Keratinocyte (primary cell): ENCODE results near the gene OR5M10. TPM values are rescaled to one million over a fixed set of nuclear protein-coding genes. Genes with fewer than 3 reads are reported as not detected.

ENCODE experiments used
- DNase-seq: peaks from one replicate; pipeline ENCODE4 v3.0.0-alpha.2; 2011; ENCODE audit warnings: low read depth, missing footprints, low spot score
- FAIRE-seq: peaks from 2 replicates; lab custom pipeline; 2011; peaks lifted over from hg19 to GRCh38; lab: Jason Lieb, UNC
- H2AFZ ChIP-seq: 2 replicates; pipeline ENCODE4 v1.6.0; 2012; ENCODE audit warnings: low read length, control low read depth, inconsistent platforms; ENCODE audit not compliant: control insufficient read depth
- H3K27ac ChIP-seq: 2 replicates; pipeline ENCODE4 v1.5.1; 2011; ENCODE audit warnings: low read length; ENCODE audit not compliant: control insufficient read depth, insufficient read depth
- H3K27me3 ChIP-seq: 3 replicates; pipeline ENCODE4 v1.6.0; 2011; ENCODE audit warnings: low read length; ENCODE audit not compliant: control insufficient read depth, insufficient read depth; ENCODE audit errors: extremely low read depth
- H3K36me3 ChIP-seq, 2 experiments: 2 replicates in 1 of 2; 3 replicates in 1 of 2; pipeline ENCODE4 v1.5.1; 2011; ENCODE audit warnings: low read length in 2 of 2, mild to moderate bottlenecking in 1 of 2; ENCODE audit not compliant: control insufficient read depth in 2 of 2, insufficient read depth in 2 of 2; ENCODE audit errors: extremely low read depth in 1 of 2
- H3K4me1 ChIP-seq: 3 replicates; pipeline ENCODE4 v1.5.1; 2011; ENCODE audit warnings: low read length; ENCODE audit not compliant: control insufficient read depth, insufficient read depth; ENCODE audit errors: extremely low read depth
- H3K4me2 ChIP-seq: 3 replicates; pipeline ENCODE4 v1.6.0; 2011; ENCODE audit warnings: low read depth, low read length; ENCODE audit not compliant: control insufficient read depth, insufficient read depth; ENCODE audit errors: extremely low read depth
- H3K4me3 ChIP-seq, 3 experiments: fragments of 200-600 bp in 1 of 3; sonication (generic) in 1 of 3; 2 replicates in 2 of 3; 3 replicates in 1 of 3; pipeline ENCODE4 v1.5.1; 2011 to 2016; ENCODE audit warnings: low read length in 3 of 3, mild to moderate bottlenecking in 3 of 3, control low read depth in 2 of 3, inconsistent platforms in 1 of 3, low read depth in 1 of 3, mixed read lengths in 1 of 3, mixed run types in 1 of 3, moderate library complexity in 1 of 3; ENCODE audit not compliant: control insufficient read depth in 2 of 3, insufficient read depth in 2 of 3; ENCODE audit errors: extremely low read depth in 1 of 3
- H3K79me2 ChIP-seq: 2 replicates; pipeline ENCODE4 v1.6.0; 2012; ENCODE audit warnings: low read length; ENCODE audit not compliant: control insufficient read depth, insufficient read depth
- H3K9ac ChIP-seq: 3 replicates; pipeline ENCODE4 v1.6.0; 2011; ENCODE audit warnings: low read length; ENCODE audit not compliant: control insufficient read depth, insufficient read depth; ENCODE audit errors: extremely low read depth
- H3K9me1 ChIP-seq: 3 replicates; pipeline ENCODE4 v1.6.0; 2011; ENCODE audit warnings: low read length; ENCODE audit not compliant: control insufficient read depth, insufficient read depth; ENCODE audit errors: extremely low read depth
- H3K9me3 ChIP-seq: 2 replicates; pipeline ENCODE4 v1.5.1; 2012; ENCODE audit warnings: low read depth, low read length; ENCODE audit not compliant: control insufficient read depth
- H4K20me1 ChIP-seq: 3 replicates; pipeline ENCODE4 v1.6.0; 2011; ENCODE audit warnings: low read length; ENCODE audit not compliant: control insufficient read depth, insufficient read depth; ENCODE audit errors: extremely low read depth
- EZH2 ChIP-seq: IDR thresholded peaks from one replicate; pipeline ENCODE4 v1.6.1; 2012; ENCODE audit warnings: inconsistent platforms, mild to moderate bottlenecking, low read length, moderate library complexity
- dilution Hi-C: fragments of 300-500 bp; cut with MboI; formaldehyde crosslinking; loops from one replicate; pipeline ENCODE4 v1.7.0; 2020; ENCODE audit warnings: low sequenced_read_pairs; ENCODE audit not compliant: extremely low pct_ligation_motif_present
- polyA minus RNA-seq, 3 experiments: library from RNA; depleted of rRNA, polyadenylated mRNA; stranded (reverse); fragments of >200 nt; gene quantifications; 1 replicate in 1 of 3; 2 replicates in 1 of 3; 3 replicates in 1 of 3; pipeline ENCODE4 v1.2.3, GENCODE V29; 2011
- polyA plus RNA-seq, 5 experiments: library from polyadenylated mRNA; depleted of rRNA in 3 of 5; stranded (reverse) in 3 of 5; stranded (forward) in 1 of 5; unstranded in 1 of 5; fragments of >200 nt; gene quantifications; 1 replicate in 1 of 5; 2 replicates in 3 of 5; 3 replicates in 1 of 5; pipeline versions ENCODE4 v1.2.1 to v1.2.3, GENCODE V29; 2011 to 2012; ENCODE audit warnings: missing spikeins in 2 of 5, low read depth in 1 of 5, low replicate concordance in 1 of 5
- TF ChIP-seq, protein P1 (sequence below), 3 experiments: IDR thresholded peaks in 1 of 3; conservative IDR thresholded peaks in 1 of 3; optimal IDR thresholded peaks in 1 of 3; 2 replicates in 2 of 3; 3 replicates in 1 of 3; pipeline versions ENCODE3 to v1.5.1; 2011; ENCODE audit warnings: low read length in 3 of 3, mild to moderate bottlenecking in 3 of 3, moderate library complexity in 2 of 3, control low read depth in 1 of 3, inconsistent platforms in 1 of 3; ENCODE audit not compliant: insufficient read depth in 2 of 3; ENCODE audit errors: extremely low read depth in 1 of 3

The OR5M10 gene
- polyA plus RNA-seq (not detected in 3 replicates), polyA minus RNA-seq (not detected in 3 replicates)
- polyA plus RNA-seq (2011; ENCODE audit: low read depth), result not detected
- polyA plus RNA-seq (2011; cell fraction: cytosol; rRNA removed), result not detected in 2 replicates
- polyA plus RNA-seq (2011; cell fraction: nucleus; rRNA removed), result not detected in 2 replicates
- not detected in 2 replicates for polyA plus RNA-seq (2012; ENCODE audit: low replicate concordance)
- not detected for polyA minus RNA-seq (2011; cell fraction: cytosol; rRNA and poly(A)+ RNA removed)
- not detected in 2 replicates for polyA minus RNA-seq (2011; cell fraction: nucleus; rRNA and poly(A)+ RNA removed)

DNA sequence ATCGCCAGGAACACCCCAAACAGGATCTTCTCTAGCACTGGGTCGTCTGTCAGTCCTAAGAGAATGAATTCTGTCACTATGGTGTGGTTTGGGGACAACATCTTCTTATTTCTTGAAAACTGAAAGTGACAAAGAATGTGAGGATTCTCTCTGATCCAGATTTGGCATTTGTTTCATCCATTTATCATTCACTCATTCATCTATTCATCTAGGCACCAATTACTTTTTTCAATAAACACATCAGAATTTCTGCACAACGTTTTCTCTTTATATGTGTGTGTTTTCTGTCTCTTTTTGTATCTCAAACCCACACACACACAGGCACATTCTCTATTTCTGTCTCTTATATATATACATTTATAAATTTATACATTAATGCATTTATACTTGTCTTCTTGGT is at the start of gene OR5M10:
Gene OR5M10 (minus strand): TSS at position 101 of the 400 bp plus-strand sequence. CDS start 0 bp downstream, at position 101.
- H3K9me3 ChIP-seq, result no peaks in the 10 kb centered on the region
- H2AFZ ChIP-seq, result no peak within 1 kb of the TSS
- no peak for TF ChIP-seq EZH2
- TF ChIP-seq, protein P1, sequence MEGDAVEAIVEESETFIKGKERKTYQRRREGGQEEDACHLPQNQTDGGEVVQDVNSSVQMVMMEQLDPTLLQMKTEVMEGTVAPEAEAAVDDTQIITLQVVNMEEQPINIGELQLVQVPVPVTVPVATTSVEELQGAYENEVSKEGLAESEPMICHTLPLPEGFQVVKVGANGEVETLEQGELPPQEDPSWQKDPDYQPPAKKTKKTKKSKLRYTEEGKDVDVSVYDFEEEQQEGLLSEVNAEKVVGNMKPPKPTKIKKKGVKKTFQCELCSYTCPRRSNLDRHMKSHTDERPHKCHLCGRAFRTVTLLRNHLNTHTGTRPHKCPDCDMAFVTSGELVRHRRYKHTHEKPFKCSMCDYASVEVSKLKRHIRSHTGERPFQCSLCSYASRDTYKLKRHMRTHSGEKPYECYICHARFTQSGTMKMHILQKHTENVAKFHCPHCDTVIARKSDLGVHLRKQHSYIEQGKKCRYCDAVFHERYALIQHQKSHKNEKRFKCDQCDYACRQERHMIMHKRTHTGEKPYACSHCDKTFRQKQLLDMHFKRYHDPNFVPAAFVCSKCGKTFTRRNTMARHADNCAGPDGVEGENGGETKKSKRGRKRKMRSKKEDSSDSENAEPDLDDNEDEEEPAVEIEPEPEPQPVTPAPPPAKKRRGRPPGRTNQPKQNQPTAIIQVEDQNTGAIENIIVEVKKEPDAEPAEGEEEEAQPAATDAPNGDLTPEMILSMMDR (optimal IDR thresholded peaks at IDR 0.05 in 1 of 3, IDR thresholded peaks at IDR 0.05 in 1 of 3, conservative IDR thresholded peaks at IDR 0.05 in 1 of 3; ENCODE audit: extremely low read depth in 1 of 3, insufficient read depth in 2 of 3, low read length in 3 of 3), result no peak
- no peaks in the 10 kb centered on the region for H3K9me1 ChIP-seq
- no peak for DNase-seq
- H3K4me1 ChIP-seq, result no peaks in the 10 kb centered on the region
- no peaks in the 10 kb centered on the region for H3K79me2 ChIP-seq
- no peak within 1 kb of the TSS for H3K9ac ChIP-seq
- no peaks in the 10 kb centered on the region for H4K20me1 ChIP-seq
- no peak within 1 kb of the TSS for H3K4me2 ChIP-seq
- H3K4me3 ChIP-seq, result no peak within 1 kb of the TSS
- dilution Hi-C loops, result no loop called here
- no peaks in the 10 kb centered on the region for H3K36me3 ChIP-seq
- H3K27ac ChIP-seq, result no peak within 1 kb of the TSS
- H3K27me3 ChIP-seq, result no peaks in the 10 kb centered on the region
- no peak for FAIRE-seq

- peaks cover 2% of the 10 kb centered on the region for H3K4me1 ChIP-seq
- no peak overlapping the region for H3K4me2 ChIP-seq
- TF ChIP-seq EZH2, result no peak
- TF ChIP-seq, protein P1 (optimal IDR thresholded peaks at IDR 0.05 in 1 of 3, IDR thresholded peaks at IDR 0.05 in 1 of 3, conservative IDR thresholded peaks at IDR 0.05 in 1 of 3; ENCODE audit: extremely low read depth in 1 of 3, insufficient read depth in 2 of 3, low read length in 3 of 3), result no peak
- dilution Hi-C loops, result no loop called here
- no peaks in the 10 kb centered on the region for H4K20me1 ChIP-seq
- no peaks in the 10 kb centered on the region for H3K9me1 ChIP-seq
- H3K4me3 ChIP-seq, result no peak overlapping the region
- no peaks in the 10 kb centered on the region for H3K9me3 ChIP-seq
- H3K9ac ChIP-seq, result no peak overlapping the region
- DNase-seq (no peak), FAIRE-seq (no peak)
- H3K27ac ChIP-seq, result no peak overlapping the region
- no peak overlapping the region for H2AFZ ChIP-seq
- H3K79me2 ChIP-seq, result no peaks in the 10 kb centered on the region
- H3K27me3 ChIP-seq, result no peaks in the 10 kb centered on the region
- no peaks in the 10 kb centered on the region for H3K36me3 ChIP-seq
Observed at GRCh38 chr11:56625946-56626345, 48.4 kb upstream of the OR5M10 start.
